PC-3 (cell line): ENCODE measurements around the gene TP53AIP1. TPM values are rescaled to one million over a fixed set of nuclear protein-coding genes. Genes with fewer than 3 reads are reported as not detected.

ENCODE experiments used
- ATAC-seq: fragments of 200-7000 bp; cut with Tn5 transposase; 2 replicates; pipeline ENCODE4 v1.9.1; 2020; ENCODE audit warnings: mild to moderate bottlenecking, moderate library complexity
- BruUV-seq: library from RNA; stranded (reverse); fragments of 400-500 nt; replicated peaks from 2 replicates; lab custom pipeline; 2021; lab: Mats Ljungman, UMichigan
- CTCF ChIA-PET: fragments of 300-600 bp; sonication (Branson Sonifier 250); formaldehyde crosslinking; loops from one replicate; lab custom pipeline; 2022; ENCODE audit warnings: antibody characterized with exemption; lab: Charles Lee
- POLR2A ChIA-PET: fragments of 300-600 bp; sonication (Branson Sonifier 250); formaldehyde crosslinking; loops from one replicate; lab custom pipeline; 2022; ENCODE audit warnings: antibody characterized with exemption; ENCODE audit not compliant: unreplicated experiment; lab: Charles Lee
- DNase-seq: peaks from one replicate; pipeline ENCODE4 v3.0.0-alpha.2; 2015
- H2AFZ ChIP-seq: fragments of 300-600 bp; sonication (generic); 2 replicates; pipeline ENCODE4 v1.6.0; 2016; ENCODE audit warnings: antibody characterized with exemption, low read length
- H3F3A ChIP-seq: fragments of 300-600 bp; sonication (generic); one replicate; pipeline ENCODE4 v1.6.0; 2017; ENCODE audit warnings: antibody characterized with exemption, low read length, control low read depth, mild to moderate bottlenecking; ENCODE audit not compliant: unreplicated experiment
- H3K27ac ChIP-seq: fragments of 300-600 bp; sonication (generic); 2 replicates; pipeline ENCODE4 v1.5.1; 2016; ENCODE audit warnings: mild to moderate bottlenecking, low read length
- H3K27me3 ChIP-seq: fragments of 300-600 bp; sonication (generic); 2 replicates; pipeline ENCODE4 v1.6.1; 2016; ENCODE audit warnings: low read length, mixed read lengths
- H3K36me3 ChIP-seq: fragments of 300-600 bp; sonication (generic); 2 replicates; pipeline ENCODE4 v1.6.1; 2016; ENCODE audit warnings: low read depth, mixed run types, low read length, mixed read lengths
- H3K4me1 ChIP-seq: fragments of 300-600 bp; sonication (generic); 2 replicates; pipeline ENCODE4 v1.5.1; 2016; ENCODE audit warnings: low read length; ENCODE audit not compliant: insufficient read depth
- H3K4me2 ChIP-seq: fragments of 300-600 bp; sonication (generic); 2 replicates; pipeline ENCODE4 v1.6.0; 2016; ENCODE audit warnings: low read length
- H3K4me3 ChIP-seq: fragments of 300-600 bp; sonication (generic); 2 replicates; pipeline ENCODE4 v1.5.1; 2016; ENCODE audit warnings: mild to moderate bottlenecking, low read length, mixed read lengths
- H3K79me2 ChIP-seq: fragments of 300-600 bp; sonication (generic); 2 replicates; pipeline ENCODE4 v1.6.1; 2017; ENCODE audit warnings: low read length, mixed read lengths
- H3K9ac ChIP-seq: fragments of 300-600 bp; sonication (generic); 2 replicates; pipeline ENCODE4 v1.6.0; 2016; ENCODE audit warnings: mild to moderate bottlenecking, low read length
- H3K9me2 ChIP-seq: fragments of 300-600 bp; sonication (generic); replicated peaks from 2 replicates; pipeline ENCODE4 v1.6.1; 2016; ENCODE audit warnings: mixed run types, low read length, mixed read lengths
- H3K9me3 ChIP-seq: fragments of 300-600 bp; sonication (generic); 2 replicates; pipeline ENCODE4 v1.6.1; 2016; ENCODE audit warnings: low read length, mixed read lengths
- H4K20me1 ChIP-seq: fragments of 300-600 bp; sonication (generic); 2 replicates; pipeline ENCODE4 v1.6.1; 2016; ENCODE audit warnings: low read length, mixed read lengths
- CTCF ChIP-seq: fragments of 300-600 bp; sonication (generic); conservative IDR thresholded peaks from 2 replicates; pipeline ENCODE4 v1.5.1; 2017; ENCODE audit warnings: antibody characterized with exemption, low read depth, mild to moderate bottlenecking, low read length
- EZH2 ChIP-seq: fragments of 300-600 bp; sonication (generic); IDR thresholded peaks from one replicate; pipeline ENCODE4 v1.6.1; 2017; ENCODE audit warnings: antibody characterized with exemption, mild to moderate bottlenecking, low read length; ENCODE audit not compliant: unreplicated experiment
- EZH2phosphoT487 ChIP-seq: fragments of 300-600 bp; sonication (generic); IDR thresholded peaks from 2 replicates; pipeline ENCODE4 v1.6.1; 2018; ENCODE audit warnings: mild to moderate bottlenecking, antibody characterized with exemption, low read length, borderline replicate concordance
- intact Hi-C: fragments of 100-400 bp; cut with micrococcal nuclease; formaldehyde crosslinking; loops from 2 replicates; pipeline ENCODE4 v1.9.0; 2023
- total RNA-seq: library from RNA; depleted of rRNA; stranded (reverse); fragments of >200 nt; gene quantifications from 2 replicates; pipeline ENCODE4 v1.2.3, GENCODE V29; 2014

The TP53AIP1 gene
- total RNA-seq, 1 experiment from 2014 or later = 0.58 TPM

- CTCF ChIA-PET = interaction anchor here (0.5 kb wide), 1 partner anchor 11 kb away, joined by 3 read pairs; no protein-coding TSS in a partner anchor
- H2AFZ ChIP-seq = no peak overlapping the region
These were observed 50.7 kb downstream of the TP53AIP1 start for GRCh38 chr11:128891913-128892398.

GRCh38 chr11:128890543-128891368 lies 51.9 kb downstream of the TP53AIP1 start, which contains the start of gene KCNJ5:
Gene KCNJ5, plus strand, starts transcription at chr11:128891356. Its CDS starts 19,918 bp downstream, at chr11:128911274.
- no peak within 1 kb of the TSS for H3K27ac ChIP-seq
- no TSS peak for BruUV-seq
- TF ChIP-seq EZH2phosphoT487 (0 out of 2 replicates have a peak, but pooled peaks have one; percentile 20), EZH2 (no peak), CTCF (0 out of 2 replicates have a peak, but pooled peaks have one; percentile 10)
- H4K20me1 ChIP-seq = no peaks in the 10 kb centered on the region
- no peaks in the 10 kb centered on the region for H3F3A ChIP-seq
- no peaks in the 10 kb centered on the region for H3K9me2 ChIP-seq
- DNase-seq (peak; percentile 51), ATAC-seq (peak; percentile 72)
- H3K4me2 ChIP-seq = peak within 1 kb of the TSS; percentile 99
- peak within 1 kb of the TSS; percentile 77 for H3K4me3 ChIP-seq
- POLR2A ChIA-PET = no interaction called here
- no peaks in the 10 kb centered on the region for H3K36me3 ChIP-seq
- no peaks in the 10 kb centered on the region for H3K9me3 ChIP-seq
- H3K4me1 ChIP-seq = peaks cover 5% of the 10 kb centered on the region; the same call in 1 of the 2 replicates
- CTCF ChIA-PET = interaction anchor here (0.6 to 1.1 kb wide), 3 partner anchors 12 to 66 kb away, joined by 3 to 15 read pairs (median 3); no protein-coding TSS in a partner anchor
- no peak within 1 kb of the TSS for H3K9ac ChIP-seq
- H2AFZ ChIP-seq = peak within 1 kb of the TSS; percentile 94
- no peaks in the 10 kb centered on the region for H3K79me2 ChIP-seq
- 0 out of 2 replicates have a peak, but pooled peaks cover 2% of the 10 kb centered on the region for H3K27me3 ChIP-seq
- intact Hi-C loops = no loop called here

More at GRCh38 chr11:128891913-128892398, 50.7 kb downstream of the TP53AIP1 start:
- ATAC-seq = no peak
- H3K9me3 ChIP-seq = no peaks in the 10 kb centered on the region
- H3F3A ChIP-seq = no peaks in the 10 kb centered on the region
- POLR2A ChIA-PET = no interaction called here
- H4K20me1 ChIP-seq = no peaks in the 10 kb centered on the region
- H3K27ac ChIP-seq = no peak overlapping the region
- H3K4me3 ChIP-seq = no peak overlapping the region
- no peak overlapping the region for H3K4me2 ChIP-seq
- BruUV-seq = no TSS peak
- no peaks in the 10 kb centered on the region for H3K9me2 ChIP-seq
- TF ChIP-seq EZH2phosphoT487 (no peak), EZH2 (no peak), CTCF (no peak)
- 0 out of 2 replicates have a peak, but pooled peaks cover 2% of the 10 kb centered on the region for H3K27me3 ChIP-seq
- peaks cover 5% of the 10 kb centered on the region; the same call in 1 of the 2 replicates for H3K4me1 ChIP-seq
- intact Hi-C loops = no loop called here
- H3K9ac ChIP-seq = no peak overlapping the region
- no peaks in the 10 kb centered on the region for H3K79me2 ChIP-seq
- no peaks in the 10 kb centered on the region for H3K36me3 ChIP-seq
- no peak for DNase-seq
